Measurements from ENCODE around the gene CCT5. TPM values are rescaled to one million over a fixed set of nuclear protein-coding genes. Genes with fewer than 3 reads are reported as not detected.

The CCT5 gene
- polyA plus RNA-seq, 3 donors = 142 to 236 (median 229) TPM

GRCh38 chr5:10289991-10290390 is 39.9 kb downstream of the CCT5 start:
- no peak overlapping the region for H3K27ac Mint-ChIP-seq
- H3K9ac ChIP-seq (ENCODE audit: insufficient read depth, low read length, poor library complexity, severe bottlenecking) = no peak overlapping the region
- no peak overlapping the region for H3K4me3 ChIP-seq (replicated peaks in 1 of 3; ENCODE audit: low read depth in 2 of 3, low read length in 3 of 3)
- no peaks in the 10 kb centered on the region for H4K20me1 ChIP-seq (ENCODE audit: insufficient read depth, low read length)
- peaks cover 11% of the 10 kb centered on the region for H3K4me1 Mint-ChIP-seq
- TF ChIP-seq CTCF (IDR thresholded peaks at IDR 0.05) = no peak
- H3K9me3 Mint-ChIP-seq = peaks cover 0 to 1% (median 0%) of the 10 kb centered on the region in 7 donors
- H3K79me2 ChIP-seq (ENCODE audit: insufficient read depth, low read length) = no peaks in the 10 kb centered on the region
- H3K4me1 ChIP-seq (ENCODE audit: control insufficient read depth in 1 of 2, insufficient read depth in 2 of 2, low read length in 2 of 2) = no peaks in the 10 kb centered on the region
- no peak overlapping the region for H3K4me2 ChIP-seq (replicated peaks; ENCODE audit: extremely low read depth, low read length, poor library complexity, severe bottlenecking)
- peaks cover 1 to 4% (median 2%) of the 10 kb centered on the region in 3 donors for H3K27me3 Mint-ChIP-seq (ENCODE audit: low read depth in 3 of 3)
- H3K36me3 ChIP-seq (replicated peaks in 1 of 2; ENCODE audit: control insufficient read depth in 1 of 2, insufficient read depth in 2 of 2, low read length in 2 of 2) = no peaks in the 10 kb centered on the region
- WGBS (ENCODE audit: insufficient coverage) = 98% methylated on average over 9 of the region's 10 CpGs
- H2AFZ ChIP-seq (ENCODE audit: insufficient read depth, low read depth, low read length, poor library complexity, severe bottlenecking) = no peak overlapping the region
- no peaks in the 10 kb centered on the region for H3K36me3 Mint-ChIP-seq
- intact Hi-C loops (cut with micrococcal nuclease) = no loop called here
- H3K9me3 ChIP-seq (replicated peaks in 1 of 2; ENCODE audit: control insufficient read depth in 1 of 2, insufficient read depth in 1 of 2, low read length in 2 of 2) = no peaks in the 10 kb centered on the region
- H3K27ac ChIP-seq (ENCODE audit: low read depth in 1 of 2, low read length in 2 of 2) = no peak overlapping the region
- no peak overlapping the region for H3K4me3 Mint-ChIP-seq
- DNase-seq = no peak
- H3K27me3 ChIP-seq (ENCODE audit: control insufficient read depth in 2 of 2, insufficient read depth in 2 of 2, low read length in 2 of 2) = no peaks in the 10 kb centered on the region

- H3K27ac Mint-ChIP-seq = no peak overlapping the region
- Histone ChIP-seq H3K79me2 (ENCODE audit: insufficient read depth, low read length) (no peaks in the 10 kb centered on the region), H3K36me3 (replicated peaks in 1 of 2; ENCODE audit: control insufficient read depth in 1 of 2, insufficient read depth in 2 of 2, low read length in 2 of 2) (no peaks in the 10 kb centered on the region), H3K9me3 (replicated peaks in 1 of 2; ENCODE audit: control insufficient read depth in 1 of 2, insufficient read depth in 1 of 2, low read length in 2 of 2) (no peaks in the 10 kb centered on the region), H3K4me1 (ENCODE audit: control insufficient read depth in 1 of 2, insufficient read depth in 2 of 2, low read length in 2 of 2) (no peaks in the 10 kb centered on the region), H2AFZ (ENCODE audit: insufficient read depth, low read depth, low read length, poor library complexity, severe bottlenecking) (no peak overlapping the region), H3K9ac (ENCODE audit: insufficient read depth, low read length, poor library complexity, severe bottlenecking) (no peak overlapping the region), H3K4me2 (replicated peaks; ENCODE audit: extremely low read depth, low read length, poor library complexity, severe bottlenecking) (no peak overlapping the region), H3K27ac (ENCODE audit: low read depth in 1 of 2, low read length in 2 of 2) (no peak overlapping the region), H4K20me1 (ENCODE audit: insufficient read depth, low read length) (no peaks in the 10 kb centered on the region), H3K4me3 (replicated peaks in 1 of 3; ENCODE audit: low read depth in 2 of 3, low read length in 3 of 3) (no peak overlapping the region), H3K27me3 (ENCODE audit: control insufficient read depth in 2 of 2, insufficient read depth in 2 of 2, low read length in 2 of 2) (no peaks in the 10 kb centered on the region)
- 77% methylated on average over 4 of the region's 9 CpGs for WGBS (ENCODE audit: insufficient coverage)
- H3K36me3 Mint-ChIP-seq = no peaks in the 10 kb centered on the region
- TF ChIP-seq CTCF (IDR thresholded peaks at IDR 0.05) = no peak
- peaks cover 1 to 4% (median 2%) of the 10 kb centered on the region in 3 donors for H3K27me3 Mint-ChIP-seq (ENCODE audit: low read depth in 3 of 3)
- peaks cover 11% of the 10 kb centered on the region for H3K4me1 Mint-ChIP-seq
- intact Hi-C loops (cut with micrococcal nuclease) = no loop called here
- H3K9me3 Mint-ChIP-seq = peaks cover 0 to 1% (median 0%) of the 10 kb centered on the region in 7 donors
- no peak overlapping the region for H3K4me3 Mint-ChIP-seq
- DNase-seq = no peak
These were observed 40.4 kb downstream of the CCT5 start for GRCh38 chr5:10290438-10290837.

Measured in CD14-positive monocyte (primary cell).